ENCODE measurements around the gene GPC3.

DNA sequence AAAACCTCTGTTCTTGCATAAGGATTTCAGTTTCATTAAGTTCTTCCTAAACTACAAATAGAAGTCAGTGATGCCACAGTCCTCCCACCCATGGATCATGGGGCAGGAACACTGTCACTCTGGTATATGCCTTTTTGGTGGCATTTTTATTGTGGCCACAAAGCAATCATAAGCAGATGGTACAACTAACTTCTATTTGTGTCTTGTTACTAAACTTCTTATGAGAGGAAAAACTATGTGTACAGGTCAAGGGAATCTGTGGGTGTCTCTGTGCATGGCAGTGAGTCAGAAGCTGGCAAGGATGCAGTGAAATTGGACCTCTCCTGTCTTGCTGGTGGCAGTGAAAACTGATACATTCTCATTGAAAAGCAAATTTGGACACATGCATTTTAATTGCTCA lies 325.1 kb downstream of the GPC3 start:
- no peak for TF ChIP-seq ZNF274 (IDR thresholded peaks at IDR 0.05; ENCODE audit: low read depth, low read length)
- TF ChIP-seq YY1 (IDR thresholded peaks at IDR 0.05; ENCODE audit: insufficient read depth, insufficient read length): no peak
